IPS-18c (cell line): ENCODE results near the gene CFAP210.
"Not testable (repeated sequence)": the region's sequence is repeated elsewhere in the genome, so short reads cannot be mapped to it uniquely, and the experiment has no call there.

Source experiments
- H3K4me3 ChIP-seq: 2 replicates; pipeline ENCODE4 v1.7.0; 2013; ENCODE audit warnings: low read depth, mild to moderate bottlenecking, low read length, moderate library complexity; ENCODE audit not compliant: insufficient read depth
- H3K9me3 ChIP-seq: one replicate; pipeline ENCODE4 v1.6.1; 2013; ENCODE audit warnings: mild to moderate bottlenecking, low read length, moderate library complexity; ENCODE audit not compliant: control insufficient read depth, insufficient read depth

Gene CFAP210

GRCh38 chr2:169659320-169659719 lies 34.9 kb downstream of the CFAP210 start:
- no peak overlapping the region for H3K4me3 ChIP-seq
- H3K9me3 ChIP-seq = no peaks in the 10 kb centered on the region

GRCh38 chr2:169658877-169659276 lies 35.3 kb downstream of the CFAP210 start:
- no peak overlapping the region for H3K4me3 ChIP-seq
- no peaks in the 10 kb centered on the region for H3K9me3 ChIP-seq

DNA sequence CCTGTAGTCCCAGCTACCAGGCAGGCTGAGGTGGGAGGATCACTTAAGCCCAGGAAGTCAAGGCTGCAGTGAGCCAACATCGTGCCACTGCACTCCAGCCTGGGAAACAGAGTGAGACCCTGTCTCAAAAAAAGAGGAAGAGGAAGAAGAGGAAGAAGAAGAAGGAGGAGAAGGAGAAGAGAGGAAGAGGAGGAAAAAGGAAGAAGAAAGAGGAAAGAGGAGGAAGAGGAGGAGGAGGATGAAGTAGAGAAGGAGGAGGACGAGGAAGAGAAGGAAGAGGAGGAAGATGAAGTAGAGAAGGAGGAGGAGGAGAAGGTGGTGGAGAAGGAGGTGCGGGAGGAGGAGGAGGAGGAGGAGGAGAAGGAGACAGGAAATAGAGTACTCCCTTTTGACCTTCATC lies 38.0 kb downstream of the CFAP210 start:
- H3K9me3 ChIP-seq = no peaks in the 10 kb centered on the region
- no peak overlapping the region for H3K4me3 ChIP-seq

GRCh38 chr2:169653636-169654035 lies 40.6 kb downstream of the CFAP210 start:
- Histone ChIP-seq H3K4me3 (no peak overlapping the region), H3K9me3 (no peaks in the 10 kb centered on the region)

GRCh38 chr2:169649278-169649677 lies 44.9 kb downstream of the CFAP210 start:
- H3K4me3 ChIP-seq = no peak overlapping the region
- H3K9me3 ChIP-seq = no peaks in the 10 kb centered on the region

- Histone ChIP-seq H3K9me3 (no peaks in the 10 kb centered on the region), H3K4me3 (no peak overlapping the region)
Observed at GRCh38 chr2:169647496-169647895, 46.7 kb downstream of the CFAP210 start.

DNA sequence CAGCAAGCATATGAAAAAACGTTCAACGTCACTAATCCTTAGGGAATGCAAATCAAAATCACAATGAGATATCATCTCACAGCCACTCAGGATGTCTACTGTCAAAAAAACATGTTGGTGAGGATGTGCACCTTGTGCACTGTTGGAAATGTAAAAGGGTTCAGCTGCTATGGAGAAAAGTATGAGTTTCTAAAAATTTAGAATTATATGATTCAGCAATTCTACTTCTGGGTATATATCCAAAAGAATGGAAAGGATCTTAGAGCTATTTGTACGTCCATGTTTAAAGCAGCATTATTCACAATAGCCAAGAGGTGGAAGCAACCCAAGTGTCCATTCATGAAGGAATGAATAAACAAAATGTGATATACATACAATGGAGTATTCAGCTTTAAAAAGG lies 50.0 kb downstream of the CFAP210 start:
- no peaks in the 10 kb centered on the region for H3K9me3 ChIP-seq
- H3K4me3 ChIP-seq = no peak overlapping the region

GRCh38 chr2:169641464-169641863 lies 52.7 kb downstream of the CFAP210 start:
- H3K9me3 ChIP-seq = no peaks in the 10 kb centered on the region
- H3K4me3 ChIP-seq = no peak overlapping the region

- Histone ChIP-seq H3K9me3 (no peaks in the 10 kb centered on the region), H3K4me3 (no peak overlapping the region)
Observed at GRCh38 chr2:169640104-169640503, 54.1 kb downstream of the CFAP210 start.

DNA sequence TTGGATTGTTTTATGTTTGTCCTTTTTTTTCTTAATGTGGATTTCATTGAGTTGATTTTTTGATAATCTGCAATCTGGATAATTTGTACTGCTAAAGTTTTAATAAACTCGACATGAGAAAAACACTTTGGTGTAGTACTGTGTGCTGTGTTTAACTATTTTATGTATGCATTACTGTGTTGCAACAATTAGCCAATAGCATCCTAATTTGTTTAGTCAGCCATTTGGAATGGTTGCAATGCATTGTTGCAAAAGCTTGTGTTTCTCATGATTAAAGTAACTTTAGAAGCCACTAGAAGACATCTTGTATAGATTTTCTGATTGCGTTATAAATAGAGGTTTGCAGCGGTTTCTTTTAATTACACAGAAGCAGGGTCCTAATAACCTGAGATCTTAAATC lies 56.6 kb downstream of the CFAP210 start:
- Histone ChIP-seq H3K9me3 (no peaks in the 10 kb centered on the region), H3K4me3 (no peak overlapping the region)

DNA sequence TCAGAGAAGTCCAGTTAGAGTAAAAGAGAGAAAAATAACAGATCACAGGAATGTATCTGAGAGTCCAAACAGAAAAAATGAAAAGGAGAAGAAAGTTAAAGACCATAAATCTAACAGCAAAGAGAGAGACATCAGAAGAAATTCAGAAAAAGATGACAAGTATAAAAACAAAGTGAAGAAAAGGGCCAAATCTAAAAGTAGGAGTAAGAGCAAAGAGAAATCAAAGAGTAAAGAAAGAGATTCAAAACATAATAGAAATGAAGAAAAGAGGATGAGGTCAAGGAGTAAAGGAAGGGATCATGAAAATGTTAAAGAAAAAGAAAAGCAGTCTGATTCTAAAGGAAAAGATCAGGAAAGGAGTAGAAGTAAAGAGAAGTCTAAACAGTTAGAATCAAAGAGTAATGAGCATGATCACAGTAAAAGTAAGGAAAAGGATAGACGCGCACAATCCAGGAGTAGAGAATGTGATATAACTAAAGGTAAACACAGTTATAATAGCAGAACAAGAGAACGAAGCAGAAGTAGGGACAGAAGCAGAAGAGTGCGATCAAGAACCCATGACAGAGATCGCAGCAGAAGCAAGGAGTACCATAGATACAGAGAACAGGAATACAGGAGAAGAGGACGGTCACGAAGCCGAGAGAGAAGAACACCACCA lies 57.6 kb downstream of the CFAP210 start:
- Histone ChIP-seq H3K9me3 (no peaks in the 10 kb centered on the region), H3K4me3 (no peak overlapping the region)

- H3K4me3 ChIP-seq = no peak overlapping the region
- no peaks in the 10 kb centered on the region for H3K9me3 ChIP-seq
Observed at GRCh38 chr2:169625781-169626180, 68.4 kb downstream of the CFAP210 start.

GRCh38 chr2:169623235-169623634 lies 71.0 kb downstream of the CFAP210 start:
- Histone ChIP-seq H3K4me3 (no peak overlapping the region), H3K9me3 (no peaks in the 10 kb centered on the region)

GRCh38 chr2:169620509-169620908 lies 73.7 kb downstream of the CFAP210 start:
- peaks cover 2% of the 10 kb centered on the region for H3K9me3 ChIP-seq

GRCh38 chr2:169619946-169620345 lies 74.3 kb downstream of the CFAP210 start:
- Histone ChIP-seq H3K9me3 (peaks cover 2% of the 10 kb centered on the region), H3K4me3 (no peak overlapping the region)

More at GRCh38 chr2:169620509-169620908, 73.7 kb downstream of the CFAP210 start:
- H3K4me3 ChIP-seq = no peak overlapping the region

DNA sequence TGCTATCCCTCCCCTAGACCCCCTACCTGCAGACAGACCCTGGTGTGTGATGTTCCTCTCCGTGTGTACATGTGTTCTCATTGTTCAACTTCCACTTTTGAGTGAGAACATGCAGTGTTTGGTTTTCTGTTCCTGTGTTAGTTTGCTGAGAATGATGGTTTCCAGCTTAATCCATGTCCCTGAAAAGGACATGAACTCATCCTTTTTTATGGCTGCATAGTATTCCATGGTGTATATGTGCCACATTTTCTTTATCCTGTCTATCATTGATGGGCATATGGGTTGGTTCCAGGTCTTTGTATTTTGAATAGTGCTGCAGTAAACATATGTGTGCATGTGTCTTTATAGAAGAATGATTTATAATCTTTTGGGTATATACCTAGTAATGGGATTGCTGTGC lies 78.2 kb downstream of the CFAP210 start:
- not testable (repeated sequence) for H3K4me3 ChIP-seq, H3K9me3 ChIP-seq

GRCh38 chr2:169613876-169614275 lies 80.3 kb downstream of the CFAP210 start:
- no peak overlapping the region for H3K4me3 ChIP-seq

DNA sequence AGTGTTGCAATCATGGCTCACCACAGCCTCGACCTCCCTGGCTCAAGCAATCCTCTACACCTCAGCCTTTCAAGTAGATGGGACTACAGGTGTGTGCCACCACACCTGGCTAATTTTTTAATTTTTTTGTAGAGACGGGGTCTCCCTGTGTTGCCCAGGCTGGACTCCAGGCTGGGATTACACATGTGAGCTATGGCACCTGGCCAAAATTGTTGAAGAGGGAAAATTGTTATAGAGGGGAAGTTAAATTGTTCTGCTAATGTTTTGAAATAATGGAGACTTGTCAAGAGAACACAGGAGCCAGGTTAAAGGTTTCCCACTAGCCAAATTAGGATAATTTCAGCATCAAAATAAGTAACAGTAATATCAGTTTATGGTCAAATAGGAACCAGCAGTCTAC lies 84.9 kb downstream of the CFAP210 start:
- no peak overlapping the region for H3K4me3 ChIP-seq
- H3K9me3 ChIP-seq = no peaks in the 10 kb centered on the region

More at GRCh38 chr2:169613876-169614275, 80.3 kb downstream of the CFAP210 start:
- peaks cover 2% of the 10 kb centered on the region for H3K9me3 ChIP-seq

DNA sequence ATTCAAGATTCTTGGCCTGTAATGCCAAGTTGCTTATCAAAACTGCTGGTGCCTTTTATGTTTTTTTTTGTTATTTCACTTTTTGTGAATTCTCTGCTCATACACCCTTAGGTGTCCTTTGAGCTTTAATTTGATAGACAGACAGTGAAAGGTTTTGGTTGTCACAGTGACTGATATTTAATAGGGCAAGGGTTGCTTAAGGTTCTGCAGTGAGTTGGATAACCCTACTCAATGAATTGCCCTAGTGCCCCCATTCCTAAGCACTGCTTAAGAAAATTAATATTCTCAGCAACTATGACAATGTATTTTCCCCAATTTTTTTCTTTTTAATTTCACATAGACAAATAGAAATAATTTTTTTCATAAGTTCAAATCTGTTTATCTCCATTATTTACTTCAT lies 94.6 kb downstream of the CFAP210 start:
- no peaks in the 10 kb centered on the region for H3K9me3 ChIP-seq
- H3K4me3 ChIP-seq = no peak overlapping the region
